ENCODE results near the gene SMYD3. TPM values are rescaled to one million over a fixed set of nuclear protein-coding genes. Genes with fewer than 3 reads are reported as not detected.

The SMYD3 gene
- total and polyA plus RNA-seq, 2 donors (not counting 3 experiments of a cell fraction or from before 2014, with no cell fraction given), result 16.0 to 32.1 TPM

GRCh38 chr1:245855846-245856730 lies 651.0 kb downstream of the SMYD3 start:
- ChIA-PET POLR2A (no interaction called here), CTCF (interaction anchor here (1.5 kb wide), 1 partner anchor 32 kb away, joined by 3 read pairs; no protein-coding TSS in a partner anchor)
- Histone ChIP-seq H3K9me1 (replicated peaks; ENCODE audit: control insufficient read depth, extremely low read depth, insufficient read depth, low read length) (no peaks in the 10 kb centered on the region), H3K4me2 (ENCODE audit: insufficient read depth, low read length) (no peak overlapping the region), H3K4me3 (replicated peaks in 1 of 3; ENCODE audit: insufficient read depth in 1 of 3, low read depth in 1 of 3, low read length in 3 of 3) (no peak overlapping the region), H3K4me1 (ENCODE audit: control insufficient read depth, extremely low read depth, insufficient read depth, low read length) (peaks cover 6% of the 10 kb centered on the region), H2AFZ (ENCODE audit: low read depth, low read length) (no peak overlapping the region), H3K36me3 (ENCODE audit: control insufficient read depth in 2 of 2, extremely low read depth in 1 of 2, insufficient read depth in 2 of 2, low read length in 2 of 2) (no peaks in the 10 kb centered on the region), H3K9ac (replicated peaks; ENCODE audit: extremely low read depth, insufficient read depth, low read length) (no peak overlapping the region), H3K27ac (ENCODE audit: insufficient read depth, low read depth, low read length) (no peak overlapping the region), H3K27me3 (ENCODE audit: control insufficient read depth in 2 of 2, insufficient read depth in 2 of 2, low read length in 2 of 2) (no peaks in the 10 kb centered on the region), H4K20me1 (replicated peaks; ENCODE audit: control insufficient read depth, extremely low read depth, insufficient read depth, low read length) (no peaks in the 10 kb centered on the region), H3K79me2 (ENCODE audit: control insufficient read depth, insufficient read depth, low read length) (no peaks in the 10 kb centered on the region), H3K9me3 (replicated peaks; ENCODE audit: control insufficient read depth, insufficient read depth, low read length) (no peaks in the 10 kb centered on the region)
- intact Hi-C loops (cut with micrococcal nuclease) (no loop called here), dilution Hi-C loops (cut with MboI; ENCODE audit: extremely low pct_ligation_motif_present, low sequenced_read_pairs) (no loop called here)
- BruUV-seq (replicated peaks), result no TSS peak
- TF ChIP-seq MYC (IDR thresholded peaks at IDR 0.05; ENCODE audit: low read depth, low read length) (no peak), JUN (IDR thresholded peaks at IDR 0.05; ENCODE audit: borderline replicate concordance, insufficient read depth, insufficient read length, low read depth) (no peak), POLR2A (IDR thresholded peaks at IDR 0.05; ENCODE audit: low read depth, low read length) (no peak), FOS (IDR thresholded peaks at IDR 0.05; ENCODE audit: borderline replicate concordance, insufficient read depth, low read length) (no peak), POLR2AphosphoS5 (IDR thresholded peaks at IDR 0.05; ENCODE audit: insufficient read depth, low read depth, low read length) (no peak), CTCF (IDR thresholded peaks at IDR 0.05; ENCODE audit: extremely low read depth in 1 of 2, insufficient read depth in 1 of 2, low read depth in 1 of 2, low read length in 2 of 2) (no peak), MAX (IDR thresholded peaks at IDR 0.05; ENCODE audit: insufficient read depth, insufficient read length) (no peak), GATA2 (IDR thresholded peaks at IDR 0.05; ENCODE audit: insufficient read depth, insufficient read length, low read depth, low read length) (no peak), EZH2 (IDR thresholded peaks at IDR 0.05; ENCODE audit: borderline replicate concordance, low read depth, low read length, severe bottlenecking) (no peak)
- FAIRE-seq (no peak), DNase-seq (ENCODE audit: low read depth, low spot score) (no peak)
